Measurements from ENCODE around the gene PLTP. TPM values are rescaled to one million over a fixed set of nuclear protein-coding genes. Genes with fewer than 3 reads are reported as not detected.

PLTP gene
- total RNA-seq, 1 donor from 2014 or later = 162 TPM

DNA sequence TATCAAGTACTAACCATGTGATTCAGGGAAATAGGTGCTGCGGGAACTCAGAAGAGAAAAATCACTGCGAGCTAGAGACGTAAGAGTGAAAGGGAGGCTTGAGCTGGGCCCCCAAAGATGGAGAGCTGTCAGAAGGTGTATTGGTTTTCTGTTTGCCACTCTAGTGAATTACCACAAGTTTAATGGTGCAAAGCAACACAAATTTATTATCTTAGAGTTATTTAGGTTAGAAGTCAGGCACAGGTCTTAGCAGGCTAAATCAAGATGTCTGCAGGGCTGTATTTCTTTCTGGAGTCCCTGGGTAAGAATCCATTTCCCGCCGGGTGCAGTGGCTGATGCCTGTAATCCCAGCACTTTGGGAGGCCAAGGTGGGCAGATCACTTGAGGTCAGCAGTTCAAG lies 52.0 kb downstream of the PLTP start:
- DNase-seq (ENCODE audit: low read depth) = no peak
- Mint-ChIP-seq H3K27me3 (ENCODE audit: low read depth, unreplicated experiment) (no peaks in the 10 kb centered on the region), H3K27ac (ENCODE audit: unreplicated experiment) (no peak overlapping the region), H3K36me3 (ENCODE audit: low read depth, unreplicated experiment) (peaks cover 2% of the 10 kb centered on the region), H3K4me3 (ENCODE audit: unreplicated experiment) (no peak overlapping the region), H3K4me1 (ENCODE audit: low read depth, unreplicated experiment) (peaks cover 13% of the 10 kb centered on the region), H3K9me3 (ENCODE audit: unreplicated experiment) (no peaks in the 10 kb centered on the region)
- Histone ChIP-seq H3K9me3 (ENCODE audit: insufficient read depth, low read depth, low read length) (no peaks in the 10 kb centered on the region), H3K79me2 (ENCODE audit: insufficient read depth, low read length) (peaks cover 21% of the 10 kb centered on the region), H3K27me3 (ENCODE audit: insufficient read depth, low read length) (no peaks in the 10 kb centered on the region), H3K27ac (ENCODE audit: low read depth, low read length) (no peak overlapping the region), H3K4me1 (ENCODE audit: insufficient read depth, low read length) (peaks cover 24% of the 10 kb centered on the region), H3K9ac (ENCODE audit: low read length) (no peak overlapping the region), H4K20me1 (ENCODE audit: insufficient read depth, low read length) (peaks cover 5% of the 10 kb centered on the region), H3K36me3 (ENCODE audit: insufficient read depth, low read length) (no peaks in the 10 kb centered on the region), H3K4me2 (ENCODE audit: low read length) (no peak overlapping the region), H3K4me3 (ENCODE audit: insufficient read depth, low read depth, low read length) (no peak overlapping the region), H2AFZ (ENCODE audit: low read depth, low read length) (no peak overlapping the region)
- FAIRE-seq = no peak
- TF ChIP-seq EZH2 (IDR thresholded peaks at IDR 0.05; ENCODE audit: insufficient read depth, low read length) (no peak), CTCF (IDR thresholded peaks at IDR 0.05; ENCODE audit: insufficient read depth, low read depth, low read length) (no peak)

- Mint-ChIP-seq H3K27ac (ENCODE audit: unreplicated experiment) (peak overlapping the region; percentile 79), H3K4me3 (ENCODE audit: unreplicated experiment) (peak overlapping the region; percentile 96), H3K9me3 (ENCODE audit: unreplicated experiment) (no peaks in the 10 kb centered on the region), H3K27me3 (ENCODE audit: low read depth, unreplicated experiment) (no peaks in the 10 kb centered on the region), H3K36me3 (ENCODE audit: low read depth, unreplicated experiment) (peaks cover 10% of the 10 kb centered on the region), H3K4me1 (ENCODE audit: low read depth, unreplicated experiment) (peaks cover 13% of the 10 kb centered on the region)
- Histone ChIP-seq H3K27me3 (ENCODE audit: insufficient read depth, low read length) (no peaks in the 10 kb centered on the region), H3K79me2 (ENCODE audit: insufficient read depth, low read length) (peaks cover 26% of the 10 kb centered on the region), H3K9ac (ENCODE audit: low read length) (peak overlapping the region; percentile 89), H3K4me1 (ENCODE audit: insufficient read depth, low read length) (peaks cover 24% of the 10 kb centered on the region), H3K36me3 (ENCODE audit: insufficient read depth, low read length) (no peaks in the 10 kb centered on the region), H3K4me3 (ENCODE audit: insufficient read depth, low read depth, low read length) (peak overlapping the region; percentile 90), H3K27ac (ENCODE audit: low read depth, low read length) (no peak overlapping the region), H2AFZ (ENCODE audit: low read depth, low read length) (peak overlapping the region; percentile 76), H4K20me1 (ENCODE audit: insufficient read depth, low read length) (peaks cover 10% of the 10 kb centered on the region), H3K4me2 (ENCODE audit: low read length) (peak overlapping the region; percentile 94), H3K9me3 (ENCODE audit: insufficient read depth, low read depth, low read length) (no peaks in the 10 kb centered on the region)
- no peak for TF ChIP-seq CTCF (IDR thresholded peaks at IDR 0.05; ENCODE audit: insufficient read depth, low read depth, low read length)
- FAIRE-seq = no peak
- DNase-seq (ENCODE audit: low read depth) = no peak
Observed at GRCh38 chr20:45857882-45858216, 54.1 kb downstream of the PLTP start.

- Mint-ChIP-seq H3K36me3 (ENCODE audit: low read depth, unreplicated experiment) (peaks cover 10% of the 10 kb centered on the region), H3K4me3 (ENCODE audit: unreplicated experiment) (peak within 1 kb of the TSS; percentile 96), H3K27ac (ENCODE audit: unreplicated experiment) (peak within 1 kb of the TSS; percentile 79), H3K27me3 (ENCODE audit: low read depth, unreplicated experiment) (no peaks in the 10 kb centered on the region), H3K9me3 (ENCODE audit: unreplicated experiment) (no peaks in the 10 kb centered on the region), H3K4me1 (ENCODE audit: low read depth, unreplicated experiment) (peaks cover 13% of the 10 kb centered on the region)
- peak within 1 kb of the TSS; percentile 83 for H2AFZ ChIP-seq (ENCODE audit: low read depth, low read length)
- peak within 1 kb of the TSS; percentile 89 for H3K9ac ChIP-seq (ENCODE audit: low read length)
- H4K20me1 ChIP-seq (ENCODE audit: insufficient read depth, low read length) = peaks cover 10% of the 10 kb centered on the region
- H3K27me3 ChIP-seq (ENCODE audit: insufficient read depth, low read length) = no peaks in the 10 kb centered on the region
- peak within 1 kb of the TSS; percentile 58 for H3K27ac ChIP-seq (ENCODE audit: low read depth, low read length)
- H3K9me3 ChIP-seq (ENCODE audit: insufficient read depth, low read depth, low read length) = no peaks in the 10 kb centered on the region
- H3K4me3 ChIP-seq (ENCODE audit: insufficient read depth, low read depth, low read length) = peak within 1 kb of the TSS; percentile 90
- peak within 1 kb of the TSS; percentile 94 for H3K4me2 ChIP-seq (ENCODE audit: low read length)
- DNase-seq (ENCODE audit: low read depth) (peak; percentile 100), FAIRE-seq (peak; percentile 60)
- peaks cover 26% of the 10 kb centered on the region for H3K79me2 ChIP-seq (ENCODE audit: insufficient read depth, low read length)
- H3K4me1 ChIP-seq (ENCODE audit: insufficient read depth, low read length) = peaks cover 24% of the 10 kb centered on the region
- H3K36me3 ChIP-seq (ENCODE audit: insufficient read depth, low read length) = no peaks in the 10 kb centered on the region
- TF ChIP-seq EZH2 (IDR thresholded peaks at IDR 0.05; ENCODE audit: insufficient read depth, low read length) = no peak
- TF ChIP-seq CTCF (IDR thresholded peaks at IDR 0.05; ENCODE audit: insufficient read depth, low read depth, low read length) = no peak
Observed at GRCh38 chr20:45857114-45857881, 54.7 kb downstream of the PLTP start, which contains the start of the genes ACOT8 and ZSWIM3. TSS of gene ACOT8 (minus strand) at chr20:45857392. CDS start at chr20:45857315, 77 bp downstream. TSS of gene ZSWIM3 (plus strand) at chr20:45857614. CDS start at chr20:45857826, 212 bp downstream.

All from astrocyte (in vitro differentiated cells and primary cell).